ENCODE results near the gene MBP. TPM values are rescaled to one million over a fixed set of nuclear protein-coding genes. Genes with fewer than 3 reads are reported as not detected.

The MBP gene
- total RNA-seq, 2 experiments from 2014 or later, result 35.9 to 36.6 TPM

GRCh38 chr18:77101410-77102258 lies 30.9 kb downstream of the MBP start:
- H3K9me3 Mint-ChIP-seq, result peaks cover 4% of the 10 kb centered on the region
- peak overlapping the region; percentile 98 for H3K27ac Mint-ChIP-seq
- no peaks in the 10 kb centered on the region for H3K27me3 Mint-ChIP-seq (ENCODE audit: low read depth)
- H3K4me3 Mint-ChIP-seq, result peak overlapping the region; percentile 50
- intact Hi-C loops (cut with micrococcal nuclease), result loop anchor here (1.0 to 10.0 kb wide), 12 partner anchors 21 to 1887 kb away; partner anchors contain the start of genes MBP, TSHZ1 and ZNF516
- peaks cover 92% of the 10 kb centered on the region for H3K4me1 Mint-ChIP-seq (ENCODE audit: low read depth)
- peak; percentile 82 for DNase-seq
- H3K36me3 Mint-ChIP-seq (ENCODE audit: low read depth), result peaks cover 43% of the 10 kb centered on the region
- CTCF ChIA-PET, result interaction anchor here (0.8 to 3.4 kb wide), 10 partner anchors 10 to 109 kb away, joined by 3 to 21 read pairs (median 5); no protein-coding TSS in a partner anchor

DNA sequence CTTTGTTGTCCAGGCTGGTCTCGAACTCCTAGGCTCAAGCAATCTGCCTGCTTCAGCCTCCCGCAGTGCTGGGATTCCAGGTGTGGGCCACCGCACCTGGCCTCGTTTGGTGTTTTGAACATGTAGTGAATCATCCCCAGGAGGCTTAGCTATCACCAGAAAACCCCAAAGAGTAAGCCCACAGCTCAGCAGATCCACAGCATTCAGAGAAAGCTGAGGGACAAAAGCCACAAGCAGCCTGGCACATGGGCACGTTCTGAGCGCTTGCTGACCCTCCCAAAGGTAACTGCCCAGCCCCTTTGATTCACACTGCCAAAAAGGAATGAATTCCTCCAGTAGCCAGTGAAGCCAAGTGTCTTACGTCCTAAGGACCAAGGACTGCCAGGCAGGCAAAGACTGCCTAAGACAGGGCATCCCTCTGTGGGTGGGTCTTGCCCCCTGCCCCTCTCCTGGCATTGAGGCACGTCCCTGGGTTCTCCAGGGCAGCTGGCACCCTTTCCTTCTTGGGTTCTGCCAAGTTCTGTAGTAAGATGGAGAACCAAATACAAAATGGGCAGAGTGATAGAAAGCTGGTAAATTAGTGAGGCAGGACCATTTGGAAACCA lies 31.7 kb downstream of the MBP start:
- peak overlapping the region; percentile 98 for H3K27ac Mint-ChIP-seq
- peaks cover 41% of the 10 kb centered on the region for H3K36me3 Mint-ChIP-seq (ENCODE audit: low read depth)
- peaks cover 91% of the 10 kb centered on the region for H3K4me1 Mint-ChIP-seq (ENCODE audit: low read depth)
- DNase-seq, result peak; percentile 65
- H3K27me3 Mint-ChIP-seq (ENCODE audit: low read depth), result no peaks in the 10 kb centered on the region
- intact Hi-C loops (cut with micrococcal nuclease), result loop anchor here (2.0 to 10.0 kb wide), 3 partner anchors 20 to 1886 kb away; partner anchors contain the start of genes TSHZ1 and ZNF516
- no peaks in the 10 kb centered on the region for H3K9me3 Mint-ChIP-seq
- CTCF ChIA-PET, result interaction anchor here (1.0 to 3.4 kb wide), 7 partner anchors 16 to 110 kb away, joined by 3 to 21 read pairs (median 6); no protein-coding TSS in a partner anchor
- H3K4me3 Mint-ChIP-seq, result peak overlapping the region; percentile 50

DNA sequence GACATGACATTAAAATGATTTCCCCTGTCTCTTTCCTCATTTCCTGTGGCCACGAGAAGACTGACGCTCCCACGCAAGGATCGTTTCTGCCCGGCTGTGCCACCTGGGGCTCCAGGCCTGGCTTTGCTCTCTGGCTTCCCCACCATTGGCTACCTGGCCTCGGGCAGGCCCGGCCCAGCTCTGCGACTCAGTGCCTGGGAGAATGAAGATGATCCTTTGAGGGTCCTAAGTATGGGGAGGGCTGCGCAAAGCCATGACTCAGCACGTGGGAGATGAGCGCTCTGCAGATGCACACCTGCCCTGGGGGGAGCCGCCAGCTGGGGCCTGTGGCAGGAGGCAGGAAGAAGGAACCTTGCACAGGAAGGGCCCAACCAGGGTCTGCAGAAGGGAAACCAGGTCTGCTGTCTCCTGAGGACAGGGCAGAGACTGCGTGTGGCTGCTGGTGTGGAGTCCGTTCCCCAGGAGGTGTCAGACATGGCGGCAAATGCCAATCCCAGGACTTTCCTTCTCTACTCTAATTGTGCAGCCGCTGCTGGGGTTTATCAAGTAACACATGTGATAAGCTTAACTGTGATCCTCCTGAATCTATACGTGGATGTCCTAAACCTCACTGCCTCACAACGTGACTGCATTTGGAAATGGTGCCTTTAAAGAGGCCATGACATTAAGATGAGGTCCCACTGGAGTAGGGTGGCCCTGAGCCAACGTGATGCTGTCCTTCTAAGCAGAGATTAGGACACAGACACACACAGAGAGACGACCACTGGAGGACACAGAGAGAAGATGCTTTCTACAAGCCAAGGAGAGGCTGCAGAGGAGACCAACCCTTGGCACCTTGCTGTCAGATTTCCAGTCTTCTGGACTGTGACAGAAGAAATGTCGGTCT lies 32.9 kb downstream of the MBP start:
- Mint-ChIP-seq H3K36me3 (ENCODE audit: low read depth) (peaks cover 43% of the 10 kb centered on the region), H3K27ac (peak overlapping the region; percentile 98), H3K9me3 (no peaks in the 10 kb centered on the region), H3K27me3 (ENCODE audit: low read depth) (no peaks in the 10 kb centered on the region), H3K4me3 (peak overlapping the region; percentile 30), H3K4me1 (ENCODE audit: low read depth) (peaks cover 90% of the 10 kb centered on the region)
- CTCF ChIA-PET, result interaction anchor here (1.0 to 3.4 kb wide), 2 partner anchors 17 to 29 kb away, joined by 3 to 21 read pairs; no protein-coding TSS in a partner anchor
- intact Hi-C loops (cut with micrococcal nuclease), result loop anchor here (2.0 to 10.0 kb wide), 3 partner anchors 19 to 1885 kb away; partner anchors contain the start of genes TSHZ1 and ZNF516
- peak; percentile 52 for DNase-seq

DNA sequence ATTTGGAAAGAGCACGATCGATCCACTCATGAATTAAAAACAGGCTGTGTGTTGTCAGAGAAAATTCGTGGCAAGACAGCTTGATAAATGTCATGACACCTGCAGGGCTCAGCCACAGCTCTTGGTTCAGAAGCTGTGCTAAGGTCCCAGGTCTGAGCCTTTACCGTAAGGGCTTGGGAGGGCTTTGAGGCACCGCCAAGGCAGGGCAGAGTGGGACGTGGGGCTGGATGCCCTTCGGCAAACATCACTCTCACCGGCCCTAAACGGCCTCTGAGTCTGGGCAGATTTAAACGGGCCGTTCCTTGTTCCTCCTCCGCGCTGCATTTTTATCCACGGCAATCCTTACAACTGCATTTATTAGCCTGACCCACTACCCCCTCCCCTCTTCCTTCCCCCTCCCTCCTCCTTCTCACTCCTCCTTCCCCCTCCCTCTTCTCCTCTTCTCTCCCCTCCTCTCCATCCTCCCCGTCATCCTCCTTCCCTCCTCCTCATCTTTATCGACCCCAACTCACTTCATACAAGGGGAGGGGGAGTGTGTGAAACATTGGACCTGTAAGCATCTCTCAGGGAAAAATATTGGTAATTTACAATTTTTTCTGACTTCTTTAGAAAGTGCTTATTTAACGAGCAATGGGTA lies 33.9 kb downstream of the MBP start:
- H3K36me3 Mint-ChIP-seq (ENCODE audit: low read depth), result peaks cover 38% of the 10 kb centered on the region
- intact Hi-C loops (cut with micrococcal nuclease), result no loop called here
- no peak for DNase-seq
- no peaks in the 10 kb centered on the region for H3K9me3 Mint-ChIP-seq
- no peak overlapping the region for H3K4me3 Mint-ChIP-seq
- no peaks in the 10 kb centered on the region for H3K27me3 Mint-ChIP-seq (ENCODE audit: low read depth)
- CTCF ChIA-PET, result interaction anchor here (0.8 to 1.1 kb wide), 3 partner anchors 24 to 148 kb away, joined by 3 read pairs; no protein-coding TSS in a partner anchor
- H3K4me1 Mint-ChIP-seq (ENCODE audit: low read depth), result peaks cover 82% of the 10 kb centered on the region
- peak overlapping the region; percentile 36 for H3K27ac Mint-ChIP-seq

DNA sequence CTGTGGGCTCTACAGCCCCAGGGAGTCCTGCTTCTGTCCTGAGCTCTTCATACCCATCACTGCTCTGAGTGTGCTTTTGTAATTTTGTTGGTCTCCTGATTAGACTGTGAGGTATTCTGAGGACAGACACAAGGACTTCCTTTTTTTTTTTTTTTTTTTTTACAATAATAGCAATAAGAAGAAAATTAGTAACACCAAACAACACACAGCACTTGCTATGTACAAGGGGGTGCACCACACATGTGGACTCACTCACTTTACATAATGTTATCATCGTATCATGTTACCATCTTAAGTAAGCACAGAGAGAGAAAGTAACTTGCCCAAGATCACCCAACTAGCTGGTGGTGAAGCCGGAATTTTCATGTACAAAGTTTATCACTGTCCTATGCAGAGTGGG lies 34.6 kb downstream of the MBP start:
- no peaks in the 10 kb centered on the region for H3K27me3 Mint-ChIP-seq (ENCODE audit: low read depth)
- H3K36me3 Mint-ChIP-seq (ENCODE audit: low read depth), result peaks cover 32% of the 10 kb centered on the region
- DNase-seq, result no peak
- no peak overlapping the region for H3K4me3 Mint-ChIP-seq
- intact Hi-C loops (cut with micrococcal nuclease), result no loop called here
- H3K9me3 Mint-ChIP-seq, result no peaks in the 10 kb centered on the region
- CTCF ChIA-PET, result interaction anchor here (0.8 to 1.6 kb wide), 5 partner anchors 23 to 148 kb away, joined by 3 to 4 read pairs (median 3); no protein-coding TSS in a partner anchor
- peaks cover 76% of the 10 kb centered on the region for H3K4me1 Mint-ChIP-seq (ENCODE audit: low read depth)
- no peak overlapping the region for H3K27ac Mint-ChIP-seq

DNA sequence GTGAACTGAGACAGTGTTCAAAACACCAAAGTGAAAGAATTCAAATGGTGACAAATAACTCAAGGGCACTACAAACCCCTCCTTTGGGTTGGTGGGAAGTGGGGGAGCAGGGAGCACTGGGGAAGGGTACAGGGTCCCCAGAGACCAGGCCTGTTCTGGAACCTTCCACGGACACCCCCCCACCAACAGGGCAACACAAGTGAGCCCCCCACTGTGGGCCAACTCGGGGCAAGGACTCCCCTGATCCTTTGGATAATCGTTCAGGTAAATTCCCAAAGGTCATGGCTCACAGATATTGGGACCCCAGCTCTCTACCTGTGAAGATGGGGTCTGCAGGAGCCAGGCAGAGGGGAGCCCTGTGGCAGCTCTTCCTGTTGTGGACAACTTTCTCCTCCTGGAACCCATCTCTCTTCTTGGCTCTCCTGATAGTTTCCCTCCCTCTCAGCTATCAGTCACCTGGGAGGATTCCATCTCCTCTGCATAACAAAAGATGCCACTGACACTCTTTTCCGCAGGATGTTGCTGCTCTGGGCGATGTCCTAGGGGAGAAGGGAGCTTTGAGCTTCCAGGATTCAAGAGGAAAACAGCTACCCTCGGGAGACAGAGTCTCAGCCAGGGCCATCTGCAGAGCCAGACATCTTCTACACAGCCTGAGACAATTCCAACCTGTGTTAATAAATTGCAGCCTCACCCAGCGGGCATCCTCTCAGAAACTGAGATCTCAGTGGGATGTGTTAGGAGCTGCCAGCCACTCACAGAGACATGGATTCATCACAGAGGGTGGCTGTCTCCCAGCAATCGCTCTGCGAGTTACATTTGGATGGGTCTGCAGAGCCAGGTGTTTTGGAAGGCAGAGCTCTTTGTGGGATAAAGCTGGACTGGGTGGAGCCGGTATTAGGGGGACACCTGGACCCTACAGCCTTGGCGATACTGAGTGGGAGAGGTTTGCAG lies 35.4 kb downstream of the MBP start:
- Mint-ChIP-seq H3K36me3 (ENCODE audit: low read depth) (peaks cover 32% of the 10 kb centered on the region), H3K4me3 (no peak overlapping the region), H3K4me1 (ENCODE audit: low read depth) (peaks cover 77% of the 10 kb centered on the region), H3K27me3 (ENCODE audit: low read depth) (no peaks in the 10 kb centered on the region), H3K27ac (peak overlapping the region; percentile 26), H3K9me3 (no peaks in the 10 kb centered on the region)
- no peak for DNase-seq
- CTCF ChIA-PET, result interaction anchor here (1.0 to 1.6 kb wide), 4 partner anchors 23 to 149 kb away, joined by 3 to 4 read pairs (median 4); no protein-coding TSS in a partner anchor
- intact Hi-C loops (cut with micrococcal nuclease), result no loop called here

- intact Hi-C loops (cut with micrococcal nuclease), result no loop called here
- no peak for DNase-seq
- Mint-ChIP-seq H3K4me1 (ENCODE audit: low read depth) (peaks cover 70% of the 10 kb centered on the region), H3K36me3 (ENCODE audit: low read depth) (peaks cover 32% of the 10 kb centered on the region), H3K9me3 (no peaks in the 10 kb centered on the region), H3K4me3 (no peak overlapping the region), H3K27me3 (ENCODE audit: low read depth) (no peaks in the 10 kb centered on the region), H3K27ac (no peak overlapping the region)
- CTCF ChIA-PET, result interaction anchor here (0.6 kb wide), 1 partner anchor 35 kb away, joined by 5 read pairs; no protein-coding TSS in a partner anchor
These were observed 36.9 kb downstream of the MBP start for GRCh38 chr18:77095391-77096371.

GRCh38 chr18:77093586-77093985 lies 39.0 kb downstream of the MBP start:
- no peak overlapping the region for H3K27ac Mint-ChIP-seq

DNA sequence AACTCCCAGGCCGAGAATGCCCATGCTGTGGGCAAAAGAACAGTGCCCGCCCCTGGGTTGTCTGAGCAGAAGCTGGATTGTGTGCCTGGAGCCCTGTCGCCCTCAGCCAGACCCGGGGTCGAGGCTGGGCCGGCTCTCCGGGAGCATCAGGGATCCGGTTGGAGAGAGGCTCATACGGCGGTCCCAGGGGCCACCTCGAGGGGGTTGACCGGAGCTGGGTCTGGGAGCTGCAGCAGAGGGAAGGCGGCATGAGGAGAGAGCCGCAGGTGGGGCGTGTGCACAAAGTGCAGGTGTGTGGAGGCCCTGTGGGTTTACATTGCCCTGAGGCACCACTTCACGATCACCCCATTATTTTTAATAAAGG lies 39.5 kb downstream of the MBP start:
- Mint-ChIP-seq H3K4me3 (no peak overlapping the region), H3K36me3 (ENCODE audit: low read depth) (peaks cover 25% of the 10 kb centered on the region), H3K4me1 (ENCODE audit: low read depth) (peaks cover 54% of the 10 kb centered on the region), H3K27ac (no peak overlapping the region), H3K27me3 (ENCODE audit: low read depth) (no peaks in the 10 kb centered on the region), H3K9me3 (no peaks in the 10 kb centered on the region)
- intact Hi-C loops (cut with micrococcal nuclease), result no loop called here
- CTCF ChIA-PET, result no interaction called here
- no peak for DNase-seq

More at GRCh38 chr18:77093586-77093985, 39.0 kb downstream of the MBP start:
- H3K27me3 Mint-ChIP-seq (ENCODE audit: low read depth), result no peaks in the 10 kb centered on the region
- no peaks in the 10 kb centered on the region for H3K9me3 Mint-ChIP-seq
- H3K36me3 Mint-ChIP-seq (ENCODE audit: low read depth), result peaks cover 25% of the 10 kb centered on the region
- H3K4me1 Mint-ChIP-seq (ENCODE audit: low read depth), result peaks cover 60% of the 10 kb centered on the region
- DNase-seq, result no peak
- intact Hi-C loops (cut with micrococcal nuclease), result no loop called here
- H3K4me3 Mint-ChIP-seq, result no peak overlapping the region
- CTCF ChIA-PET, result no interaction called here
